Keratinocyte (primary cell): Measurements from ENCODE around the gene GGCX. TPM values are rescaled to one million over a fixed set of nuclear protein-coding genes. Genes with fewer than 3 reads are reported as not detected.

Source experiments
- DNase-seq: peaks from one replicate; pipeline ENCODE4 v3.0.0-alpha.2; 2011; ENCODE audit warnings: low read depth, missing footprints, low spot score
- FAIRE-seq: peaks from 2 replicates; lab custom pipeline; 2011; peaks lifted over from hg19 to GRCh38; lab: Jason Lieb, UNC
- H2AFZ ChIP-seq: 2 replicates; pipeline ENCODE4 v1.6.0; 2012; ENCODE audit warnings: low read length, control low read depth, inconsistent platforms; ENCODE audit not compliant: control insufficient read depth
- H3K27ac ChIP-seq: 2 replicates; pipeline ENCODE4 v1.5.1; 2011; ENCODE audit warnings: low read length; ENCODE audit not compliant: control insufficient read depth, insufficient read depth
- H3K27me3 ChIP-seq: 3 replicates; pipeline ENCODE4 v1.6.0; 2011; ENCODE audit warnings: low read length; ENCODE audit not compliant: control insufficient read depth, insufficient read depth; ENCODE audit errors: extremely low read depth
- H3K36me3 ChIP-seq, 2 experiments: 2 replicates in 1 of 2; 3 replicates in 1 of 2; pipeline ENCODE4 v1.5.1; 2011; ENCODE audit warnings: low read length in 2 of 2, mild to moderate bottlenecking in 1 of 2; ENCODE audit not compliant: control insufficient read depth in 2 of 2, insufficient read depth in 2 of 2; ENCODE audit errors: extremely low read depth in 1 of 2
- H3K4me1 ChIP-seq: 3 replicates; pipeline ENCODE4 v1.5.1; 2011; ENCODE audit warnings: low read length; ENCODE audit not compliant: control insufficient read depth, insufficient read depth; ENCODE audit errors: extremely low read depth
- H3K4me2 ChIP-seq: 3 replicates; pipeline ENCODE4 v1.6.0; 2011; ENCODE audit warnings: low read depth, low read length; ENCODE audit not compliant: control insufficient read depth, insufficient read depth; ENCODE audit errors: extremely low read depth
- H3K4me3 ChIP-seq, 3 experiments: fragments of 200-600 bp in 1 of 3; sonication (generic) in 1 of 3; 2 replicates in 2 of 3; 3 replicates in 1 of 3; pipeline ENCODE4 v1.5.1; 2011 to 2016; ENCODE audit warnings: low read length in 3 of 3, mild to moderate bottlenecking in 3 of 3, control low read depth in 2 of 3, inconsistent platforms in 1 of 3, low read depth in 1 of 3, mixed read lengths in 1 of 3, mixed run types in 1 of 3, moderate library complexity in 1 of 3; ENCODE audit not compliant: control insufficient read depth in 2 of 3, insufficient read depth in 2 of 3; ENCODE audit errors: extremely low read depth in 1 of 3
- H3K79me2 ChIP-seq: 2 replicates; pipeline ENCODE4 v1.6.0; 2012; ENCODE audit warnings: low read length; ENCODE audit not compliant: control insufficient read depth, insufficient read depth
- H3K9ac ChIP-seq: 3 replicates; pipeline ENCODE4 v1.6.0; 2011; ENCODE audit warnings: low read length; ENCODE audit not compliant: control insufficient read depth, insufficient read depth; ENCODE audit errors: extremely low read depth
- H3K9me1 ChIP-seq: 3 replicates; pipeline ENCODE4 v1.6.0; 2011; ENCODE audit warnings: low read length; ENCODE audit not compliant: control insufficient read depth, insufficient read depth; ENCODE audit errors: extremely low read depth
- H3K9me3 ChIP-seq: 2 replicates; pipeline ENCODE4 v1.5.1; 2012; ENCODE audit warnings: low read depth, low read length; ENCODE audit not compliant: control insufficient read depth
- H4K20me1 ChIP-seq: 3 replicates; pipeline ENCODE4 v1.6.0; 2011; ENCODE audit warnings: low read length; ENCODE audit not compliant: control insufficient read depth, insufficient read depth; ENCODE audit errors: extremely low read depth
- EZH2 ChIP-seq: IDR thresholded peaks from one replicate; pipeline ENCODE4 v1.6.1; 2012; ENCODE audit warnings: inconsistent platforms, mild to moderate bottlenecking, low read length, moderate library complexity
- dilution Hi-C: fragments of 300-500 bp; cut with MboI; formaldehyde crosslinking; loops from one replicate; pipeline ENCODE4 v1.7.0; 2020; ENCODE audit warnings: low sequenced_read_pairs; ENCODE audit not compliant: extremely low pct_ligation_motif_present
- polyA plus RNA-seq, 5 experiments: library from polyadenylated mRNA; depleted of rRNA in 3 of 5; stranded (reverse) in 3 of 5; stranded (forward) in 1 of 5; unstranded in 1 of 5; fragments of >200 nt; gene quantifications; 1 replicate in 1 of 5; 2 replicates in 3 of 5; 3 replicates in 1 of 5; pipeline versions ENCODE4 v1.2.1 to v1.2.3, GENCODE V29; 2011 to 2012; ENCODE audit warnings: missing spikeins in 2 of 5, low read depth in 1 of 5, low replicate concordance in 1 of 5
- TF ChIP-seq, protein P1 (sequence below), 3 experiments: IDR thresholded peaks in 1 of 3; conservative IDR thresholded peaks in 1 of 3; optimal IDR thresholded peaks in 1 of 3; 2 replicates in 2 of 3; 3 replicates in 1 of 3; pipeline versions ENCODE3 to v1.5.1; 2011; ENCODE audit warnings: low read length in 3 of 3, mild to moderate bottlenecking in 3 of 3, moderate library complexity in 2 of 3, control low read depth in 1 of 3, inconsistent platforms in 1 of 3; ENCODE audit not compliant: insufficient read depth in 2 of 3; ENCODE audit errors: extremely low read depth in 1 of 3

The GGCX gene
- polyA plus RNA-seq, 1 donor (not counting 4 experiments of a cell fraction or from before 2014, with no cell fraction given) = 34.3 TPM

DNA sequence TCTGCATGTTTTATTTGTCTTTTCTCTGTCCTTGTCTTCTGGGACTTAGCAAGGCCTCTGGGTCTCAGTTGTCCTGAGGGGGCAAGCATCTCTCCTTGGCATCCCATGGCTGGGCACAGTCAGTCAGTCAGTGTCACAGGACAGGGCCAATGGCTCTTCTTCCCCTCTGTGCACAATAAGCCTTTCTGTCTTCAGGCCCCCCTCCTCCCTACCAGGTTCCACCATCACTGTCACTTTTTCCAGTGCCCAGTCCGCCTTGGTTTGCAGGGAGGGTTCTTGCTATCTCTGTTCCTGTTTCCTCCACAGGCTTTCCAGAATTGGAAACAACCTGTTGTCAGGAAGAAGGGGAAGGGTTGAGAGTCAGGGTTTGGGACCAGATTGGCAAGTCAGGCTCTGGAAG, 21.2 kb upstream of the GGCX start:
- Histone ChIP-seq H3K27me3 (no peaks in the 10 kb centered on the region), H2AFZ (no peak overlapping the region), H3K79me2 (peaks cover 20% of the 10 kb centered on the region), H3K4me2 (no peak overlapping the region), H3K27ac (no peak overlapping the region), H3K9me3 (no peaks in the 10 kb centered on the region), H3K4me3 (no peak overlapping the region), H4K20me1 (no peaks in the 10 kb centered on the region), H3K9ac (no peak overlapping the region), H3K36me3 (peaks cover 15 to 24% of the 10 kb centered on the region in 2 experiments), H3K9me1 (no peaks in the 10 kb centered on the region), H3K4me1 (peaks cover 32% of the 10 kb centered on the region)
- no peak for DNase-seq
- TF ChIP-seq, protein P1, sequence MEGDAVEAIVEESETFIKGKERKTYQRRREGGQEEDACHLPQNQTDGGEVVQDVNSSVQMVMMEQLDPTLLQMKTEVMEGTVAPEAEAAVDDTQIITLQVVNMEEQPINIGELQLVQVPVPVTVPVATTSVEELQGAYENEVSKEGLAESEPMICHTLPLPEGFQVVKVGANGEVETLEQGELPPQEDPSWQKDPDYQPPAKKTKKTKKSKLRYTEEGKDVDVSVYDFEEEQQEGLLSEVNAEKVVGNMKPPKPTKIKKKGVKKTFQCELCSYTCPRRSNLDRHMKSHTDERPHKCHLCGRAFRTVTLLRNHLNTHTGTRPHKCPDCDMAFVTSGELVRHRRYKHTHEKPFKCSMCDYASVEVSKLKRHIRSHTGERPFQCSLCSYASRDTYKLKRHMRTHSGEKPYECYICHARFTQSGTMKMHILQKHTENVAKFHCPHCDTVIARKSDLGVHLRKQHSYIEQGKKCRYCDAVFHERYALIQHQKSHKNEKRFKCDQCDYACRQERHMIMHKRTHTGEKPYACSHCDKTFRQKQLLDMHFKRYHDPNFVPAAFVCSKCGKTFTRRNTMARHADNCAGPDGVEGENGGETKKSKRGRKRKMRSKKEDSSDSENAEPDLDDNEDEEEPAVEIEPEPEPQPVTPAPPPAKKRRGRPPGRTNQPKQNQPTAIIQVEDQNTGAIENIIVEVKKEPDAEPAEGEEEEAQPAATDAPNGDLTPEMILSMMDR (optimal IDR thresholded peaks at IDR 0.05 in 1 of 3, IDR thresholded peaks at IDR 0.05 in 1 of 3, conservative IDR thresholded peaks at IDR 0.05 in 1 of 3; ENCODE audit: extremely low read depth in 1 of 3, insufficient read depth in 2 of 3, low read length in 3 of 3) = no peak
- TF ChIP-seq EZH2 = no peak
- dilution Hi-C loops = no loop called here
- FAIRE-seq = no peak

DNA sequence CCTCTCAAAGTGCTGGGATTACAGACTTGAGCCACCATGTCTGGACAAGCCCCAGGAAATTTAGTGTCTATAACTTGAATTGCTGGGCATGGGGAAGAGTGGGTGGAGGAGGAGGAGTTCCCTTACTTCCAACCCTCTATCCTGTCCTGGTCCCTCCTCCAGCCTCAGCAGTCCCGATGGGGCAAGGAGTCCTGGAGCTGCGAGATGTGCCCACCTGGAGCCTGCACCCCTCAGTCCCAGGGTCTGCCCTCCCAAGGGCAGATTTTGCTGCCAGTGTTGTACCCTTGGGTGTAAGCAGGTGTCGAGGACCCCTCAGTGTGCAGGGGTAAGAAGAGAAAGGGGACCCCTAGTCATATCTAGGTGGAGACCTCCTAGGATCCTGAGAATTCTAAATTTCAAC, 18.9 kb upstream of the GGCX start:
- Histone ChIP-seq H3K9me3 (no peaks in the 10 kb centered on the region), H3K27ac (no peak overlapping the region), H3K36me3 (peaks cover 15 to 24% of the 10 kb centered on the region in 2 experiments), H4K20me1 (no peaks in the 10 kb centered on the region), H3K9me1 (no peaks in the 10 kb centered on the region), H3K79me2 (peaks cover 20% of the 10 kb centered on the region), H2AFZ (no peak overlapping the region), H3K4me3 (no peak overlapping the region), H3K9ac (no peak overlapping the region), H3K27me3 (no peaks in the 10 kb centered on the region), H3K4me2 (no peak overlapping the region), H3K4me1 (peaks cover 31% of the 10 kb centered on the region)
- DNase-seq (no peak), FAIRE-seq (no peak)
- dilution Hi-C loops = no loop called here
- TF ChIP-seq, protein P1 (optimal IDR thresholded peaks at IDR 0.05 in 1 of 3, IDR thresholded peaks at IDR 0.05 in 1 of 3, conservative IDR thresholded peaks at IDR 0.05 in 1 of 3; ENCODE audit: extremely low read depth in 1 of 3, insufficient read depth in 2 of 3, low read length in 3 of 3) = no peak
- no peak for TF ChIP-seq EZH2
